H1 (cell line): ENCODE data around the gene SGK1. TPM values are rescaled to one million over a fixed set of nuclear protein-coding genes. Genes with fewer than 3 reads are reported as not detected.
"Not testable (repeated sequence)": the region's sequence is repeated elsewhere in the genome, so short reads cannot be mapped to it uniquely, and the experiment has no call there.

Experiments
- CTCF ChIA-PET: fragments of 300-600 bp; sonication (Branson Sonifier 250); formaldehyde crosslinking; loops from one replicate; lab custom pipeline; 2021; ENCODE audit not compliant: partially characterized antibody; lab: Charles Lee
- POLR2A ChIA-PET: fragments of 300-600 bp; sonication (Branson Sonifier 250); formaldehyde crosslinking; loops from one replicate; lab custom pipeline; 2021; ENCODE audit warnings: inconsistent platforms; ENCODE audit not compliant: partially characterized antibody; lab: Charles Lee
- DNase-seq, 2 experiments: peaks; one replicate each; pipeline versions ENCODE4 v3.0.0 to v3.0.0-alpha.2; 2010 to 2022; ENCODE audit warnings: low spot score in 2 of 2, low read depth in 1 of 2, mixed read lengths in 1 of 2
- FAIRE-seq: peaks from 2 replicates; lab custom pipeline; 2011; peaks lifted over from hg19 to GRCh38; lab: Jason Lieb, UNC
- H2AFZ ChIP-seq: 2 replicates; pipeline ENCODE4 v1.8.1; 2012; ENCODE audit warnings: low read length, inconsistent platforms
- H2AK5ac ChIP-seq: 2 replicates; pipeline ENCODE4 v1.6.1; 2013; ENCODE audit warnings: low read depth, low read length
- H2BK120ac ChIP-seq: replicated peaks from 2 replicates; pipeline ENCODE3; 2013; ENCODE audit warnings: low read depth, low read length, inconsistent platforms
- H2BK12ac ChIP-seq: 2 replicates; pipeline ENCODE4 v1.6.1; 2013; ENCODE audit warnings: low read depth, low read length
- H2BK15ac ChIP-seq: 2 replicates; pipeline ENCODE4 v1.6.1; 2013; ENCODE audit warnings: low read length
- H2BK20ac ChIP-seq: 2 replicates; pipeline ENCODE4 v1.6.1; 2013; ENCODE audit warnings: low read length
- H2BK5ac ChIP-seq: 2 replicates; pipeline ENCODE4 v1.6.1; 2013; ENCODE audit warnings: low read depth, low read length
- H3K14ac ChIP-seq: 2 replicates; pipeline ENCODE4 v1.6.1; 2013; ENCODE audit warnings: inconsistent platforms; ENCODE audit not compliant: insufficient read length
- H3K18ac ChIP-seq: 2 replicates; pipeline ENCODE4 v1.6.1; 2013; ENCODE audit warnings: low read length; ENCODE audit errors: extremely low read depth
- H3K23ac ChIP-seq: 2 replicates; pipeline ENCODE4 v1.6.1; 2013; ENCODE audit warnings: inconsistent platforms; ENCODE audit not compliant: insufficient read length
- H3K23me2 ChIP-seq: 2 replicates; pipeline ENCODE4 v1.6.1; 2013; ENCODE audit warnings: low read depth, low read length
- H3K27ac ChIP-seq: 2 replicates; pipeline ENCODE4 v1.6.1; 2011; ENCODE audit warnings: low read depth, low read length, inconsistent platforms
- H3K27me3 ChIP-seq, 4 experiments: replicated peaks in 1 of 4; 1 replicate in 1 of 4; 2 replicates in 3 of 4; pipeline versions ENCODE4 v1.6.1 to v1.8.1; 2011 to 2013; ENCODE audit warnings: low read length in 3 of 4, mild to moderate bottlenecking in 3 of 4, inconsistent platforms in 2 of 4, mixed read lengths in 2 of 4, moderate library complexity in 1 of 4; ENCODE audit not compliant: control insufficient read depth in 3 of 4, insufficient read depth in 3 of 4; ENCODE audit errors: extremely low read depth in 1 of 4
- H3K36me3 ChIP-seq, 4 experiments: 2 replicates each; pipeline versions ENCODE4 v1.6.1 to v1.8.1; 2011 to 2013; ENCODE audit warnings: mild to moderate bottlenecking in 4 of 4, low read length in 3 of 4, moderate library complexity in 2 of 4, control low read depth in 1 of 4, inconsistent platforms in 1 of 4; ENCODE audit not compliant: insufficient read depth in 4 of 4, control insufficient read depth in 2 of 4
- H3K4ac ChIP-seq: replicated peaks from 2 replicates; pipeline ENCODE3; 2013; ENCODE audit warnings: low read length, low read depth, mixed read lengths, inconsistent platforms; ENCODE audit not compliant: insufficient read length
- H3K4me1 ChIP-seq, 4 experiments: replicated peaks in 1 of 4; 1 replicate in 1 of 4; 2 replicates in 3 of 4; pipeline versions ENCODE4 v1.6.1 to v1.8.1; 2011 to 2013; ENCODE audit warnings: low read length in 3 of 4, inconsistent platforms in 2 of 4, mixed read lengths in 1 of 4; ENCODE audit not compliant: insufficient read depth in 4 of 4, control insufficient read depth in 3 of 4
- H3K4me2 ChIP-seq, 2 experiments: 2 replicates each; pipeline versions ENCODE4 v1.6.1 to v1.8.1; 2011 to 2013; ENCODE audit warnings: low read depth in 2 of 2, low read length in 2 of 2, control low read depth in 1 of 2, inconsistent platforms in 1 of 2, mild to moderate bottlenecking in 1 of 2; ENCODE audit not compliant: insufficient read depth in 1 of 2
- H3K4me3 ChIP-seq, 4 experiments: fragments of 200-600, 300-600 bp in 1 of 4; sonication (generic), shearing (Covaris generic), sonication (Bioruptor Twin) in 1 of 4; 2 replicates each; pipeline versions ENCODE4 v1.5.1 to v1.8.1; 2011 to 2016; ENCODE audit warnings: low read length in 4 of 4, low read depth in 3 of 4, control low read depth in 2 of 4, inconsistent platforms in 2 of 4, mild to moderate bottlenecking in 2 of 4, mixed read lengths in 1 of 4, moderate library complexity in 1 of 4; ENCODE audit not compliant: insufficient read depth in 2 of 4; ENCODE audit errors: extremely low read depth in 1 of 4
- H3K56ac ChIP-seq: replicated peaks from 2 replicates; pipeline ENCODE3; 2013; ENCODE audit warnings: low read depth, mild to moderate bottlenecking, mixed read lengths, low read length, inconsistent platforms; ENCODE audit not compliant: insufficient read length
- H3K79me1 ChIP-seq: 2 replicates; pipeline ENCODE4 v1.6.1; 2013; ENCODE audit warnings: low read depth, low read length, control low read depth
- H3K79me2 ChIP-seq, 2 experiments: 2 replicates each; pipeline versions ENCODE4 v1.6.1 to v1.8.1; 2012 to 2013; ENCODE audit warnings: low read length in 2 of 2, mild to moderate bottlenecking in 2 of 2, inconsistent platforms in 1 of 2; ENCODE audit not compliant: insufficient read depth in 2 of 2, control insufficient read depth in 1 of 2
- H3K9ac ChIP-seq, 4 experiments: replicated peaks in 1 of 4; 1 replicate in 1 of 4; 2 replicates in 3 of 4; pipeline versions ENCODE4 v1.6.1 to v1.8.1; 2011 to 2013; ENCODE audit warnings: low read depth in 3 of 4, low read length in 3 of 4, control low read depth in 2 of 4, mild to moderate bottlenecking in 2 of 4, moderate library complexity in 2 of 4, inconsistent platforms in 1 of 4; ENCODE audit errors: extremely low read depth in 1 of 4
- H3K9me3 ChIP-seq, 2 experiments: 2 replicates each; pipeline versions ENCODE4 v1.6.1 to v1.8.1; 2012 to 2013; ENCODE audit warnings: mild to moderate bottlenecking in 2 of 2, moderate library complexity in 2 of 2, control low read depth in 1 of 2, inconsistent platforms in 1 of 2, low read depth in 1 of 2, low read length in 1 of 2, mixed read lengths in 1 of 2; ENCODE audit not compliant: insufficient read depth in 2 of 2
- H4K20me1 ChIP-seq, 2 experiments: replicated peaks in 1 of 2; 2 replicates each; pipeline versions ENCODE3 to v1.8.1; 2011 to 2013; ENCODE audit warnings: inconsistent platforms in 2 of 2, low read length in 2 of 2, mild to moderate bottlenecking in 1 of 2; ENCODE audit not compliant: insufficient read depth in 2 of 2, control insufficient read depth in 1 of 2
- H4K5ac ChIP-seq: 2 replicates; pipeline ENCODE4 v1.6.1; 2013; ENCODE audit warnings: low read length, low read depth, mixed read lengths, inconsistent platforms; ENCODE audit not compliant: insufficient read length
- H4K8ac ChIP-seq: 2 replicates; pipeline ENCODE4 v1.8.0; 2013; ENCODE audit warnings: mild to moderate bottlenecking, moderate library complexity, low read length, inconsistent platforms; ENCODE audit not compliant: insufficient read depth; ENCODE audit errors: extremely low read depth
- H4K91ac ChIP-seq: replicated peaks from 2 replicates; pipeline ENCODE3; 2013; ENCODE audit warnings: low read length, mixed read lengths, inconsistent platforms; ENCODE audit not compliant: insufficient read length
- WGBS, 2 experiments: shearing (Covaris generic) in 1 of 2; methylation state at CpG; one replicate each; pipeline versions ENCODE4 v1.1.6 to v1.1.7; 2013 to 2015; ENCODE audit warnings: low lambda C conversion rate in 2 of 2, mixed read lengths in 2 of 2, inconsistent platforms in 1 of 2, low coverage in 1 of 2, missing lambda C conversion rate in 1 of 2; ENCODE audit not compliant: insufficient replicate concordance in 2 of 2, insufficient coverage in 1 of 2, insufficient read length in 1 of 2; ENCODE audit errors: extremely low coverage in 1 of 2, missing lambda C conversion rate in 1 of 2; 5-methylcytosine and 5-hydroxymethylcytosine counted together
- polyA plus RNA-seq, 7 experiments: library from polyadenylated mRNA; depleted of rRNA in 3 of 7; stranded (reverse) in 5 of 7; unstranded in 2 of 7; fragments of >200 nt in 5 of 7; fragments of 200-250 nt in 2 of 7; gene quantifications; 1 replicate in 5 of 7; 2 replicates in 1 of 7; 4 replicates in 1 of 7; pipeline versions ENCODE4 v1.2.1 to v1.2.3, GENCODE V29; 2011 to 2013; ENCODE audit warnings: missing spikeins in 2 of 7, mixed read lengths in 2 of 7
- total RNA-seq: library from RNA; stranded (reverse); fragmentation: NEBNext Ultra II Directional; extraction: Animal tissue kit (Norgen Biotek cat#: 25700); gene quantifications from 2 replicates; pipeline ENCODE4 v1.2.1, GENCODE V29; 2021

SGK1 gene
- total and polyA plus RNA-seq, 2 of the 8 experiments (the other 6 are each of a cell fraction or from before 2014, with no cell fraction given): 14.5 to 18.4 TPM

DNA sequence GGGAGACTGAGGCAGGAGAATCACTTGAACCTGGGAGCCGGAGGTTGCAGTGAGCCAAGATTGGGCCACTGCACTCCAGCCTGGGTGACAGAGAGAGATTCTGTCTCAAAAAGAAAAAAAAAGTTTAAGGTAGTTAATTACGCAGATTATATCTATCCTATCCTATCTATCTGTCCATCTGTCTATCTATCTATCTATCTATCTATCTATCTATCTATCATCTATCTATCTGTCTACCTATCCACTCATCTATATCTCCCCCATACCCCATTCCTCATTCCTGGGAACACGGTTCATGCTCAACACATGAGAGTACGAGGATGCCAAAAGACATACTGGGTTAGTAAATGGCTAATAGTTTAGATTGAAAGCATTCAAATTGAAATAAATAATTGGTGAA is 8.3 kb upstream of the SGK1 start:
- H2BK20ac ChIP-seq, H3K9me3 ChIP-seq, FAIRE-seq, H2AK5ac ChIP-seq, H4K91ac ChIP-seq, H2BK120ac ChIP-seq, H3K79me1 ChIP-seq, H3K14ac ChIP-seq, H3K36me3 ChIP-seq, H3K79me2 ChIP-seq, H3K27me3 ChIP-seq, H3K4me2 ChIP-seq, H4K20me1 ChIP-seq, H2AFZ ChIP-seq, H3K23ac ChIP-seq, H4K8ac ChIP-seq, H3K27ac ChIP-seq, H3K23me2 ChIP-seq, H3K18ac ChIP-seq, H3K4ac ChIP-seq, CTCF ChIA-PET, H3K4me3 ChIP-seq, H3K9ac ChIP-seq, H3K56ac ChIP-seq, H4K5ac ChIP-seq, H2BK12ac ChIP-seq, H2BK5ac ChIP-seq, H3K4me1 ChIP-seq, DNase-seq, H2BK15ac ChIP-seq, POLR2A ChIA-PET: not testable (repeated sequence)
- WGBS, 2 experiments: 84% methylated on average over 4 of the region's 4 CpGs; no CpG with 5 or more reads in 1 of the 2 experiments
